Measurements from ENCODE around the gene DGKD.
A peak's percentile ranks its signal among the peaks of the same experiment; 100 is the strongest.

The DGKD gene

GRCh38 chr2:233447506-233448219, 93.4 kb downstream of the DGKD start:
- no peak for DNase-seq

GRCh38 chr2:233448220-233448559, 93.9 kb downstream of the DGKD start:
- peak; percentile 44 for DNase-seq

GRCh38 chr2:233448575-233448974, 94.3 kb downstream of the DGKD start:
- no peak for DNase-seq

- DNase-seq = peak; percentile 62
Observed at GRCh38 chr2:233449081-233449901, 95.0 kb downstream of the DGKD start.

- peak; percentile 8 for DNase-seq
Observed at GRCh38 chr2:233449921-233450863, 95.9 kb downstream of the DGKD start.

- no peak for DNase-seq
Observed at GRCh38 chr2:233450864-233451575, 96.7 kb downstream of the DGKD start.

GRCh38 chr2:233451950-233452349, 97.7 kb downstream of the DGKD start:
- DNase-seq = peak; percentile 87

GRCh38 chr2:233453111-233453915, 99.0 kb downstream of the DGKD start:
- no peak for DNase-seq

GRCh38 chr2:233453916-233454315, 99.6 kb downstream of the DGKD start:
- no peak for DNase-seq

- no peak for DNase-seq
Observed at GRCh38 chr2:233455006-233455405, 100.7 kb downstream of the DGKD start.

- DNase-seq = no peak
Observed at GRCh38 chr2:233455491-233455890, 101.2 kb downstream of the DGKD start.

- no peak for DNase-seq
Observed at GRCh38 chr2:233456111-233456510, 101.8 kb downstream of the DGKD start.

GRCh38 chr2:233456934-233457333, 102.6 kb downstream of the DGKD start:
- DNase-seq = no peak

- no peak for DNase-seq
Observed at GRCh38 chr2:233457356-233457755, 103.1 kb downstream of the DGKD start.

- DNase-seq = no peak
Observed at GRCh38 chr2:233458031-233458610, 103.8 kb downstream of the DGKD start.

- no peak for DNase-seq
Observed at GRCh38 chr2:233458826-233459225, 104.5 kb downstream of the DGKD start.

GRCh38 chr2:233459426-233459825, 105.1 kb downstream of the DGKD start:
- no peak for DNase-seq

- no peak for DNase-seq
Observed at GRCh38 chr2:233460726-233461441, 106.6 kb downstream of the DGKD start.

GRCh38 chr2:233461481-233461891, 107.2 kb downstream of the DGKD start:
- DNase-seq = no peak

GRCh38 chr2:233462202-233462785, 108.0 kb downstream of the DGKD start:
- DNase-seq = no peak
